Measurements from ENCODE around the gene REG4. TPM values are rescaled to one million over a fixed set of nuclear protein-coding genes. Genes with fewer than 3 reads are reported as not detected.
"Not testable (repeated sequence)": the region's sequence is repeated elsewhere in the genome, so short reads cannot be mapped to it uniquely, and the experiment has no call there.

REG4 gene
- total RNA-seq: not detected
- long read RNA-seq: 0 reads

DNA sequence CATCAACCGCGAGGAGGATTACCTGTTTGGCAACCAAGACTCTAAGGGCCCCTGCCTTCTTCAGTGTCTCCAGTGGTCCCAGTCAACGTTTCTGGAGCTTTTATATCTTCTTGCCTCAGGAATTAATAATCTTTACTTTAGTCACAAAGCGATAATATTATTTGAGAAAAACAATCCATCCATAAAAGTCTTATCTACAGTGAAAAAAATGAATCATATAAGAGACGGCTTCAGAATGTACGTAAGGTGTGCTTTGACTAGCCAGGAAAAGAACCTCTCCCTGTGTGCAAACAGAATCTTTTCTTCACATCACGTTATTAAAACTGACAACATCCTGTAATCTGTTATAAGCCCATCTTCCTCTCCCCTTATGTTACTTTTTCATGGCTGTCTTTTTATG, at the start of gene REG4:
TSS of gene REG4 (minus strand) at position 74 of the 400 bp plus-strand sequence. CDS start 2,691 bp downstream, outside the sequence.
- H3K27me3 ChIP-seq: no peaks in the 10 kb centered on the region
- H3K4me3 ChIP-seq: no peak within 1 kb of the TSS
- no peaks in the 10 kb centered on the region for H3K4me1 ChIP-seq
- intact Hi-C loops (cut with DNase I): no loop called here
- no peak for ATAC-seq
- no peak for DNase-seq
- H3K9me3 ChIP-seq: no peaks in the 10 kb centered on the region
- TF ChIP-seq, protein P1, sequence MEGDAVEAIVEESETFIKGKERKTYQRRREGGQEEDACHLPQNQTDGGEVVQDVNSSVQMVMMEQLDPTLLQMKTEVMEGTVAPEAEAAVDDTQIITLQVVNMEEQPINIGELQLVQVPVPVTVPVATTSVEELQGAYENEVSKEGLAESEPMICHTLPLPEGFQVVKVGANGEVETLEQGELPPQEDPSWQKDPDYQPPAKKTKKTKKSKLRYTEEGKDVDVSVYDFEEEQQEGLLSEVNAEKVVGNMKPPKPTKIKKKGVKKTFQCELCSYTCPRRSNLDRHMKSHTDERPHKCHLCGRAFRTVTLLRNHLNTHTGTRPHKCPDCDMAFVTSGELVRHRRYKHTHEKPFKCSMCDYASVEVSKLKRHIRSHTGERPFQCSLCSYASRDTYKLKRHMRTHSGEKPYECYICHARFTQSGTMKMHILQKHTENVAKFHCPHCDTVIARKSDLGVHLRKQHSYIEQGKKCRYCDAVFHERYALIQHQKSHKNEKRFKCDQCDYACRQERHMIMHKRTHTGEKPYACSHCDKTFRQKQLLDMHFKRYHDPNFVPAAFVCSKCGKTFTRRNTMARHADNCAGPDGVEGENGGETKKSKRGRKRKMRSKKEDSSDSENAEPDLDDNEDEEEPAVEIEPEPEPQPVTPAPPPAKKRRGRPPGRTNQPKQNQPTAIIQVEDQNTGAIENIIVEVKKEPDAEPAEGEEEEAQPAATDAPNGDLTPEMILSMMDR (IDR thresholded peaks at IDR 0.05): no peak
- H3K36me3 ChIP-seq: no peaks in the 10 kb centered on the region
- H3K27ac ChIP-seq: no peak within 1 kb of the TSS

DNA sequence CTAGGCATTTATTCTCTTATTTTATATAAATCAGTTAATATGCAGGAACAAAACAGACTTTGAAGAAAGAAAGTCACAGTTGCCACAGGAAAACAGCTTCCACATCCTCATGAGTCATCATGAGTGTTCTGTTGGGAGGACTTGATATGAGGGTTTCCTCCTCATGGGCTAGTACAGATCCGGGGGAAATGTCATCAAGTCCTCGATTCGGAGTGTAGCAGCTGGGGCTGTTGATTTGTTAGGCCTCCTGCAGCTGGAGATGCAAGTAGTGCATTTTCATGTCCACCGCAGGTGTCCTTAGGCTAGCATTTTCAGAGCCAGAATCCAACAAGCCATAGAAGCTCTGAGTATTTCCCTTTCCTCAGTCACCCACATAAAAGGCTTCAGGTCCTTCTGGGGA, 48.4 kb upstream of the REG4 start:
- TF ChIP-seq, protein P1 (IDR thresholded peaks at IDR 0.05): no peak
- ATAC-seq (peak; percentile 54), DNase-seq (no peak)
- no peaks in the 10 kb centered on the region for H3K9me3 ChIP-seq
- no peak overlapping the region for H3K27ac ChIP-seq
- no peaks in the 10 kb centered on the region for H3K36me3 ChIP-seq
- no peaks in the 10 kb centered on the region for H3K27me3 ChIP-seq
- no peaks in the 10 kb centered on the region for H3K4me1 ChIP-seq
- intact Hi-C loops (cut with DNase I): no loop called here
- no peak overlapping the region for H3K4me3 ChIP-seq

DNA sequence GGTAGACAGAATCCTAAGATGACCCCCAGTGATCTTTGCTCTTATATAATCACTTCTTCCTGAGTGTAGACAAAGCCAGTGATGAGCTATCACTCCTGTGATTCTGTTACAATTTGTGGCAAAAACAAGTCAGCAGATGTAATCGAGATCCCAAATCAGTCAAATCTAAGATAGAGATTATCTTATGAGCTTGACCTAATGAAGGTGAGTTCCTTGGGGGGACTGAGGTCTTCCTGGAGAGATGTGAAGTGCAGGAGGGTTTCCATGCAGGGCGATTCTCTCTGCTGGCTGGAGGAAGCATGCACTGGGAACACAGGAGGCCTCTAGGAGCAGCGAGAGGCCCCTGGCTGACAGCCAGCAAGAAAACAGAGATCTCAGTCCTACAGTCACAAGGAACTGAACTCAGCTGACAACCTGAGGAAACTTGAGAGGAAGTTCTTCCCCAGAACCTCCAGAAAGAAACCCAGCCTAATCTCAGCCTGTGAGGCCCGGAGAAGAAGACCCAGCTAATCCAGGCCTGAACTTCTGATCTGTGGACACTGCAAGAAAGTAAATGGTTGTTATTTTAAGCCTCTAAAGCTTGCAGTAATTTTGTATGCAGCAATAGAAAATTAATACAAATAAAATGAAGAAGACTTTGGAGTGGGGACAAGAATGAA, 47.4 kb upstream of the REG4 start:
- ATAC-seq; intact Hi-C loops (cut with DNase I); DNase-seq: not testable (repeated sequence)

DNA sequence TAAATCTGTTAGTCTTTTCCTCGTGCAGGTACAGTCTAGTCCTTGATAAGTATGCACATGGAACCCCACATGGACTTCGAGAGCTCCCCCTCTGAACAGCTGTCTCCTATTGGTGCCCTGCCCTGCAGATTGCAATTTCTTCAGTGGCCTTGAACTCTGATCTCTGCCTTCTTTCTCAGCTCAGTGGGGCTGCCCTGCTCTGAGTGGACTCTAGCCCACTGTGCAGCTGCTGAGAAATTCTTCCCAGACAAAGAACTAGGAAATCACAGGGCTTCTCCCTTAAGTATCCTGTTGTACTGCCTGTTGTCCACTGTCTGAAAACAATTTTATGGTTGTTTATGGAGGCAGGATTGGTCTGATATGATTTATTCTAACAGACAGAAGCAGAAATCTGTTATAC, 46.9 kb upstream of the REG4 start:
- H3K27me3 ChIP-seq: no peaks in the 10 kb centered on the region
- no peaks in the 10 kb centered on the region for H3K4me1 ChIP-seq
- H3K9me3 ChIP-seq: no peaks in the 10 kb centered on the region
- no peak for DNase-seq
- no peak overlapping the region for H3K4me3 ChIP-seq
- ATAC-seq: no peak
- H3K27ac ChIP-seq: no peak overlapping the region
- no peaks in the 10 kb centered on the region for H3K36me3 ChIP-seq
- intact Hi-C loops (cut with DNase I): no loop called here
- TF ChIP-seq, protein P1 (IDR thresholded peaks at IDR 0.05): no peak

More for the DNA sequence above, 47.4 kb upstream of the REG4 start:
- not testable (repeated sequence) for H3K9me3 ChIP-seq, H3K4me3 ChIP-seq, H3K27ac ChIP-seq, H3K27me3 ChIP-seq, H3K36me3 ChIP-seq, H3K4me1 ChIP-seq

DNA sequence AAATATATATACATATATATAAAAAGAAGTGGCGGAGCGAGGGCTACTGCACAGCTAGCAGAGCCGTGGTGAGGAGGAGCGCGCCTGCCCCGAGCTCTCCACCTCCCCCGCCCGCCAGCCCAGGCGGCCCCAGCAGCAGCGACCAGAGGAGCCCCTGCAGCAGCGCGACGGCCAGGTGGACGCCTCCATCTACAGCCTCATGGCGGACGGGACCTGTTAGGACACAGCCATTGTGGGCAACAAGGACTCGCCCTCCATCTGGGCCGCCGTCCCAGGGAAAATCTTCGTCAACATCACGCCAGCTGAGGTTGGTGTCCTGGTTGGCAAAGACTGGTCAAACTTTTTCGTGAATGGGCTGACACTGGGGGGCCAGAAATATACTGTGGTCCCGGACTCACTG, 41.9 kb upstream of the REG4 start:
- Histone ChIP-seq H3K27me3 (no peaks in the 10 kb centered on the region), H3K27ac (no peak overlapping the region), H3K36me3 (no peaks in the 10 kb centered on the region), H3K4me3 (no peak overlapping the region), H3K4me1 (no peaks in the 10 kb centered on the region), H3K9me3 (no peaks in the 10 kb centered on the region)
- ATAC-seq (no peak), DNase-seq (no peak)
- TF ChIP-seq, protein P1 (IDR thresholded peaks at IDR 0.05): no peak
- intact Hi-C loops (cut with DNase I): no loop called here

DNA sequence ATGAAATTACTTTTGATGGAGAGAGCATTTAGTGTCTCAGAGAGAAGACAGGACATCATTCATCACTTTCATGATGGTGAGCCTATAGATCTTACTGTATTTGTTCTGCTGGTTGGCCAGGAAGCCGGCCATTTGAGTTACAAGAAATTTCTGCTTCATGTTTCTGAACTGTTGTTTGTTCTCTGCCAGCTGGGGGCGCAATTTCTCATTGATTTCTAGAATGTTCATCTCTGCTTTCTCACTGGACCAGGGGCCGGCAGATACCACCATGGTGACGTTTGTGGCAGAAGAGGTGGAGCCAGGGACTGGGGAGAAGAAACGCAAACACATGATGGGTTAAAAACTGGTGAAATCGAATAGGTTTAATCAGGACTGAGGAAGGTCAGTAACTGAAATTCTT, 32.9 kb upstream of the REG4 start:
- DNase-seq; intact Hi-C loops (cut with DNase I); H3K36me3 ChIP-seq; H3K4me3 ChIP-seq; H3K27me3 ChIP-seq; H3K9me3 ChIP-seq; H3K4me1 ChIP-seq; H3K27ac ChIP-seq; ATAC-seq: not testable (repeated sequence)
- TF ChIP-seq, protein P1 (IDR thresholded peaks at IDR 0.05): peak; percentile 13

Data from upper lobe of right lung (tissue), 1 donor.